Measurements from ENCODE around the gene MTFMT.

MTFMT gene

DNA sequence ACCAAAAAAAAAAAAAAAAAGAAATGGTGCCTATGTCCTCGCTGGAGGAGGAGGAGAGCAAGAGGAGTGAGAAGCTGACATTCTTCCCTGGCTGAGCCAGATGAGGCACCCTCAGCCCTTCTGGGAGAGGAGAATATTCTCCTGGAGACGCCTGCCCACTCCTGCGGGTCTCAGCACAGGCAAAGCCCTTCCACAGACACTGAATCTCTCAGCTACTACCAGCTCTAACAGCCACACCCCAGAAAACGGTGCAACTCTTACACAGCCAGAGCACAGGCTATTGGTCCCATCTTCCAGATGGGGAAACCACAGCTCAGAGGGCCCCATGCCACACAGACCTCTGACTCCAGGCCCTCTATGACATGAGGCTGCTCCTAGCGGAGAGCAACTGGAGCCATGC is 32.6 kb upstream of the MTFMT start:
- TF ChIP-seq EGR1 (IDR thresholded peaks at IDR 0.05) (no peak), ZBTB7A (IDR thresholded peaks at IDR 0.05; ENCODE audit: low read depth) (no peak), TEAD4 (IDR thresholded peaks at IDR 0.05) (no peak), NFIC (IDR thresholded peaks at IDR 0.05) (no peak), FOXM1 (IDR thresholded peaks at IDR 0.05; ENCODE audit: borderline replicate concordance, low read depth) (no peak), CEBPB (IDR thresholded peaks at IDR 0.05) (no peak), EP300 (IDR thresholded peaks at IDR 0.05; ENCODE audit: borderline replicate concordance) (no peak), TCF12 (IDR thresholded peaks at IDR 0.05; ENCODE audit: low read depth) (no peak), CREB1 (IDR thresholded peaks at IDR 0.05; ENCODE audit: low read depth) (no peak)
- TF ChIP-seq, protein P1, sequence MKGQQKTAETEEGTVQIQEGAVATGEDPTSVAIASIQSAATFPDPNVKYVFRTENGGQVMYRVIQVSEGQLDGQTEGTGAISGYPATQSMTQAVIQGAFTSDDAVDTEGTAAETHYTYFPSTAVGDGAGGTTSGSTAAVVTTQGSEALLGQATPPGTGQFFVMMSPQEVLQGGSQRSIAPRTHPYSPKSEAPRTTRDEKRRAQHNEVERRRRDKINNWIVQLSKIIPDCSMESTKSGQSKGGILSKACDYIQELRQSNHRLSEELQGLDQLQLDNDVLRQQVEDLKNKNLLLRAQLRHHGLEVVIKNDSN (IDR thresholded peaks at IDR 0.05), result no peak
- TF ChIP-seq, protein P2, sequence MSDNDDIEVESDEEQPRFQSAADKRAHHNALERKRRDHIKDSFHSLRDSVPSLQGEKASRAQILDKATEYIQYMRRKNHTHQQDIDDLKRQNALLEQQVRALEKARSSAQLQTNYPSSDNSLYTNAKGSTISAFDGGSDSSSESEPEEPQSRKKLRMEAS (IDR thresholded peaks at IDR 0.05), result no peak

DNA sequence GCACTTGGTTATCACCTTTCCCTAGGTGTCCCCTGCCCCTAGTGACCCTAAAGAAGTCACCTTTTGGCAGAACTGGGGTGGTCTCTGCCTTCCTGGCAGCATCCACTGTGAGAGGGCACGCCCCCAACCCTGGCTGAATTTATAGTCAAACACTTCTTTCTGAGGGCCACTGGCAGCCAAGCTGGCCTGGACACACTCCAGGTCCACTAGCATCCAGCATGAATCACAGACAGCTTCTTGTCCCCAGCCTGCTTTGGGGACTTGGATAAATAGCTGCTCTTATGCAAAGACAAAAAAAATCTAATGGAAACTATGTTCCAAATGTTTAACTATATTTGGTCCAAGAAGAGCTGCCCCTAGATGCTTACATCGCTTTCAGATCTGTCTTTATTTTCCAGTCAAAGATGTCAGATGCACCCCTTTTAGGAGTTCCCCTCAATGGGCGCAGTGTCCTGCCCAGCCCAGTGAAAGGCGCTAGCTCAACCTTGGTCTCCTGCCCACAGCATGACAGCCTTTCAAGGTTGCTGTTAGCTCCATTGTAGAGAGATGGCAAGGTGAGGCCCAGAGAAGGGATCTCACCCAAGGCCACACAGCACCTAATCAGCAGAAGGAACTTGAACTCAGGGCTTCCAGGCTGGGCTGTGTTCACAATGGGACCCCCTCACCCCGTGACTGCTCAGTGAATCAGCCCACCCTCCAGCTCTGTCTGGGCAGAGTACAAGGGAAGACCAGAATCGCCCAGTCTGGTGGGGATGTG is 31.4 kb upstream of the MTFMT start:
- TF ChIP-seq YY1 (IDR thresholded peaks at IDR 0.05; ENCODE audit: low read depth) (no peak), RAD21 (IDR thresholded peaks at IDR 0.05; ENCODE audit: low read depth) (no peak), FOXM1 (IDR thresholded peaks at IDR 0.05; ENCODE audit: borderline replicate concordance, low read depth) (no peak), EGR1 (IDR thresholded peaks at IDR 0.05) (no peak), TAF1 (IDR thresholded peaks at IDR 0.05; ENCODE audit: low read depth) (no peak), ZBTB7A (IDR thresholded peaks at IDR 0.05; ENCODE audit: low read depth) (no peak), NFIC (IDR thresholded peaks at IDR 0.05) (no peak), CREB1 (IDR thresholded peaks at IDR 0.05; ENCODE audit: low read depth) (no peak), TEAD4 (IDR thresholded peaks at IDR 0.05) (no peak), TCF12 (IDR thresholded peaks at IDR 0.05; ENCODE audit: low read depth) (no peak), CEBPB (IDR thresholded peaks at IDR 0.05) (no peak), EP300 (IDR thresholded peaks at IDR 0.05; ENCODE audit: borderline replicate concordance) (no peak)
- TF ChIP-seq, protein P2 (IDR thresholded peaks at IDR 0.05), result no peak
- TF ChIP-seq, protein P3, sequence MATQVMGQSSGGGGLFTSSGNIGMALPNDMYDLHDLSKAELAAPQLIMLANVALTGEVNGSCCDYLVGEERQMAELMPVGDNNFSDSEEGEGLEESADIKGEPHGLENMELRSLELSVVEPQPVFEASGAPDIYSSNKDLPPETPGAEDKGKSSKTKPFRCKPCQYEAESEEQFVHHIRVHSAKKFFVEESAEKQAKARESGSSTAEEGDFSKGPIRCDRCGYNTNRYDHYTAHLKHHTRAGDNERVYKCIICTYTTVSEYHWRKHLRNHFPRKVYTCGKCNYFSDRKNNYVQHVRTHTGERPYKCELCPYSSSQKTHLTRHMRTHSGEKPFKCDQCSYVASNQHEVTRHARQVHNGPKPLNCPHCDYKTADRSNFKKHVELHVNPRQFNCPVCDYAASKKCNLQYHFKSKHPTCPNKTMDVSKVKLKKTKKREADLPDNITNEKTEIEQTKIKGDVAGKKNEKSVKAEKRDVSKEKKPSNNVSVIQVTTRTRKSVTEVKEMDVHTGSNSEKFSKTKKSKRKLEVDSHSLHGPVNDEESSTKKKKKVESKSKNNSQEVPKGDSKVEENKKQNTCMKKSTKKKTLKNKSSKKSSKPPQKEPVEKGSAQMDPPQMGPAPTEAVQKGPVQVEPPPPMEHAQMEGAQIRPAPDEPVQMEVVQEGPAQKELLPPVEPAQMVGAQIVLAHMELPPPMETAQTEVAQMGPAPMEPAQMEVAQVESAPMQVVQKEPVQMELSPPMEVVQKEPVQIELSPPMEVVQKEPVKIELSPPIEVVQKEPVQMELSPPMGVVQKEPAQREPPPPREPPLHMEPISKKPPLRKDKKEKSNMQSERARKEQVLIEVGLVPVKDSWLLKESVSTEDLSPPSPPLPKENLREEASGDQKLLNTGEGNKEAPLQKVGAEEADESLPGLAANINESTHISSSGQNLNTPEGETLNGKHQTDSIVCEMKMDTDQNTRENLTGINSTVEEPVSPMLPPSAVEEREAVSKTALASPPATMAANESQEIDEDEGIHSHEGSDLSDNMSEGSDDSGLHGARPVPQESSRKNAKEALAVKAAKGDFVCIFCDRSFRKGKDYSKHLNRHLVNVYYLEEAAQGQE (IDR thresholded peaks at IDR 0.05; ENCODE audit: low read depth), result no peak
- TF ChIP-seq, protein P1 (IDR thresholded peaks at IDR 0.05), result no peak

DNA sequence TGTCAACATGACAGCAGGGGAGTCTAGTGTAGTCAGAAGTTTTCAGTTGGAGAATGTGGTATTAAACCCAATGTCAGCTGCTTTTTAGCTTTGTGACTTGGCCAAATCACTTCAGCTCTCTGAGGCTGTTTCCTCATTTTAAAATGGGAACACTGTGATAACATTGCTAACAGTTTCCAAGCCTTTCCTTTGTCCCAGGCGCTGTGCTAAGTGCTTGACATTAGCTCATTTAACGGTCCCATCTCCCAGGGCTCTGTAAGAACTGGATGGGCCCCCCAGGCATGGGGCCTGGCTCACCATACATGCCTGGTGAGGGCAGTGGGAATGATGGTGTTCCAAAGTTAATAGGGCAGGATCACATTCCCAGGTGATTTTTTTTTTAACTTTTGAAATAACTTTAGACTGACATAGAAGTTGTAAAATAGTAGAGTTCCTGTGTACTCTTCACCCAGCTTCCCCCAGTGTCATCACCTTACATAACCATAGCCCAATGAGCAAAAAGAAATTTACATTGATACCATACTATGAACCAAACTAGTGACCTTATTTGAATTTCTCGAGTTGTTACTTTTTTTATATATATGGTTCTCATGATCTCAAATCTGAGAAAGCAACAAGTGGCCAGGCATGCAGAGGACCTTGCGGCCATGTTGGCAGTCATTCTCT is 30.6 kb upstream of the MTFMT start:
- TF ChIP-seq TEAD4 (IDR thresholded peaks at IDR 0.05) (no peak), EP300 (IDR thresholded peaks at IDR 0.05; ENCODE audit: borderline replicate concordance) (no peak), ZBTB7A (IDR thresholded peaks at IDR 0.05; ENCODE audit: low read depth) (no peak), RAD21 (IDR thresholded peaks at IDR 0.05; ENCODE audit: low read depth) (no peak), YY1 (IDR thresholded peaks at IDR 0.05; ENCODE audit: low read depth) (no peak), CREB1 (IDR thresholded peaks at IDR 0.05; ENCODE audit: low read depth) (no peak), NFIC (IDR thresholded peaks at IDR 0.05) (no peak), TAF1 (IDR thresholded peaks at IDR 0.05; ENCODE audit: low read depth) (no peak), EGR1 (IDR thresholded peaks at IDR 0.05) (no peak), CEBPB (IDR thresholded peaks at IDR 0.05) (no peak), TCF12 (IDR thresholded peaks at IDR 0.05; ENCODE audit: low read depth) (no peak), FOXM1 (IDR thresholded peaks at IDR 0.05; ENCODE audit: borderline replicate concordance, low read depth) (no peak)
- TF ChIP-seq, protein P1 (IDR thresholded peaks at IDR 0.05), result no peak
- TF ChIP-seq, protein P2 (IDR thresholded peaks at IDR 0.05), result no peak
- TF ChIP-seq, protein P3 (IDR thresholded peaks at IDR 0.05; ENCODE audit: low read depth), result no peak

DNA sequence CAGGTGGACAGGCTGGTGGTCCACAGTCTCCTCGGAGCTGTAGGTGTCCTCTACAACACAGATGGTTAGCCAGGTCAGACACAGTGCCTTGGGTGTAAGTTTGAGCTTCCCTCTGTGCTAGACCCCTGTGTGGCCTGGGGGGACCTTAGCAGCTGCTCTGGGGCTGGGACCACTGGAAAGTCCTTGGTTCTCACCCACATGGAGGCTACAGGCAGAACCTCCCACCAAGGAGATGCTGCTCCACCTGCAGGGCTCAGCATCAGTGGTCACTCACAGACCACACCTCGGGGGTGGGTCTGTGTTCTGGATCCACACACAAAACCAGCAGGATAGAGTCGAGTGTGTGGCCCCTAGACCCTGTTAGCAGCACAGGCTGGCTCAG is 29.9 kb upstream of the MTFMT start:
- TF ChIP-seq TAF1 (IDR thresholded peaks at IDR 0.05; ENCODE audit: low read depth) (no peak), CEBPB (IDR thresholded peaks at IDR 0.05) (no peak)
- TF ChIP-seq, protein P1 (IDR thresholded peaks at IDR 0.05), result no peak
- TF ChIP-seq, protein P3 (IDR thresholded peaks at IDR 0.05; ENCODE audit: low read depth), result no peak
- TF ChIP-seq, protein P2 (IDR thresholded peaks at IDR 0.05), result no peak

Measured in Ishikawa (cell line).